Suprapubic skin (tissue), 3 donors: ENCODE measurements around the gene DBNDD1.

Experiments
- CTCF ChIP-seq, 2 donors: fragments of 200-600 bp in 1 of 2; fragments of 450-650 bp in 1 of 2; sonication (generic) in 1 of 2; IDR thresholded peaks; one replicate each; pipeline ENCODE4 v1.5.1; 2016 to 2019; ENCODE audit warnings: antibody characterized with exemption in 2 of 2, mild to moderate bottlenecking in 1 of 2, moderate library complexity in 1 of 2
- EP300 ChIP-seq: sonication (generic); formaldehyde crosslinking; IDR thresholded peaks from one replicate; pipeline ENCODE4 v1.6.1; 2017; ENCODE audit warnings: antibody characterized with exemption
- POLR2A ChIP-seq, 2 donors: fragments of 450-650 bp; IDR thresholded peaks; one replicate each; pipeline ENCODE4 v1.6.1; 2017; ENCODE audit warnings: antibody characterized with exemption in 2 of 2, mild to moderate bottlenecking in 2 of 2, moderate library complexity in 2 of 2

GRCh38 chr16:90033387-90033786 lies 14.1 kb upstream of the DBNDD1 start:
- no peak for TF ChIP-seq POLR2A (IDR thresholded peaks at IDR 0.05)
- no peak for TF ChIP-seq CTCF (IDR thresholded peaks at IDR 0.05)
- no peak for TF ChIP-seq EP300
